8988T (cell line): ENCODE results near the gene DBF4.
A peak's percentile ranks its signal among the peaks of the same experiment; 100 is the strongest.
"Not testable (repeated sequence)": the region's sequence is repeated elsewhere in the genome, so short reads cannot be mapped to it uniquely, and the experiment has no call there.

Experiments used
- DNase-seq: peaks from one replicate; pipeline ENCODE4 v3.0.0; 2011

DBF4 gene

GRCh38 chr7:87882151-87882937 lies 6.1 kb downstream of the DBF4 start:
- no peak for DNase-seq

DNA sequence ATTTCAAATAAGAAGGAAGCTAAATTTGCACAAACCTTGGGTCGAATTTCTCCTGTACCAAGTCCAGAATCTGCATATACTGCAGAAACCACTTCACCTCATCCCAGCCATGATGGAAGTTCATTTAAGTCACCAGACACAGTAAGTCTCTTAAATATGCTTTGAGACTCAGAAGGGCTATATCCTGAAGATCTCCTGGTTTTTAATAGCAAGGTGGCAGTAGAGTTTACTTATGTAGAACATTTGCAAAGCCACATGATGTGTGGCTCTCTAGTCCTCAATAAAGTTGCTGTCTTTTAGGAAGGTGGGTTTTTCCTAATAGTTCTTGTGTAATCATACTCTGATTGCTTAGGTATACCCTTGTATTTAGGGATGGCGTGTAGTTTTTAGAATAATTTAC lies 8.7 kb downstream of the DBF4 start:
- no peak for DNase-seq

DNA sequence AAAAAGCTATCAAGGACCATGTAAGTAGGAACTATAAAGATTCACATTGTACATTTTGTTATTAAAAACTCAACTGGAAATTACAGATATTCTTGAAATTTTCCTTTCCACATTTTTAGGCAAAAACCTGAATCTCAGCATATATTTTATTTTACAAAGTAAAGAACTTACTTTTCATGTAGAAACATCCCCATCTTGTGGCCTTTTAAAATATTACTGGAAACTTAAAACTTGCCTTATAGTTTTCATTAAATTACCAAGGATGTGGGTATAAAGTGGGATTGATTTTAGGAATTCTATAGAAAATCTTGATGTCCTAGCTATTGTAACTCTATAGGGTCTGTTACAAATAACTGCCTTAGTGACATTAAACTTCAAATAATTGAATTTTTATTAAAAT lies 10.6 kb downstream of the DBF4 start:
- DNase-seq: no peak

DNA sequence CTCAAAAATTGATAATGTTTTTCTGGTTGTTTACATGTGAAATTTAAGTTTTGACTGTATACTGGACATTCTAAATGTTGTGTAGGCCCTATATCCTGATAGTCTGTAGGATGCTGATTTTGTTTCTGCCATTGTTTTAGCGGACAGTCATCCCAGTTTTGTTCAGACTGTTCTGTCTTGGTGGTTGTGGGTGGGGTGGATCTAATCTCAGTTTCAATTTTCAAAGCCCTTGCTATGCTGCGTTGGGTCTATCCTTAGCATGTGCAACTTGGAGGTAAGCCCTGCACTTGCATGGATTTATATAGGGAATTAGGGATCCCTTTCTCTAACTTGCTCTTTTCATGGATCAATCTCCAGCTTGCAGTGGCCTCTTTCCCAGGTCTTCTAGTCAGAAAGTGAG lies 19.1 kb downstream of the DBF4 start:
- DNase-seq: no peak

DNA sequence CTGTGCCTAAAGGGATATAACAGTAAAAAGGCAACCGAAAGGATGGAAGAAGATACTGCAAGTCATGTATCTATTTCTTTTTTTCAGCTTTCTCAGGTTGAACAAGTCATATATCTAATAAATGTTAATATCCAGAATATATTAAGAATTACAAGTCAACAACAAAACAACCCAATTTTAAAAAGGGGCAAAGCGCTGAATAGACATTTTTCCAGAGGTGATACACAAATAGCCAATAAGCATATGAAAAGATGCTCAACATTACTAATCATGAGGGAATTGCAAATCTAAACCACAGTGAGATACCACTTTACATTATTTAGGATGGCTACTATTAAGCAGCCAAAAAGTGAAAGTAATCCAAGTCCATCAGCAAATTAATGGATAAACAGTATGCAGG lies 23.0 kb downstream of the DBF4 start:
- DNase-seq: no peak

- DNase-seq: not testable (repeated sequence)
These were observed 31.0 kb downstream of the DBF4 start for GRCh38 chr7:87907136-87907906.

- DNase-seq: not testable (repeated sequence)
These were observed 32.5 kb downstream of the DBF4 start for GRCh38 chr7:87908814-87909213.

GRCh38 chr7:87912121-87912520 lies 35.8 kb downstream of the DBF4 start:
- DNase-seq: no peak

- no peak for DNase-seq
These were observed 42.4 kb downstream of the DBF4 start for GRCh38 chr7:87918740-87919139.

GRCh38 chr7:87919875-87920274 lies 43.6 kb downstream of the DBF4 start:
- DNase-seq: no peak

DNA sequence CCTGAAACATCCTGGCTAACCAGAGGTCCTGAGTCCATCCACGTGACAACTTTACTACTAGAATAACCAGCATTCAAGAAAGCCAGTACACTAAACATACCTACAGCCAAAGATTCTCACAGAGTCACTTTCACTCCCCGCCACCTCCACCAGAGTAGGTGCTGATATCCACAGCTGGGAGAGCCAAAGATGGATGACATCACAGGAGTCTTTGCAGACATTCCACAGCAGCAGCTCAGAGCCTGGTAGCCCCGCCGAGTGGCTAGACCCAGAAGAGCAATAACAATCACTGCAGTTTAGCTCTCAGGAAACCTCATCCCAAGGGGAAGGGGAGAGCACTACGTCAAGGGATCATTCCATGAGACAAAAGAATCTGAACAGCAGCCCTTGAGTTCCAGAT lies 44.3 kb downstream of the DBF4 start:
- DNase-seq: no peak

GRCh38 chr7:87922759-87923395 lies 46.6 kb downstream of the DBF4 start:
- not testable (repeated sequence) for DNase-seq

GRCh38 chr7:87926581-87927461 lies 50.5 kb downstream of the DBF4 start:
- no peak for DNase-seq

GRCh38 chr7:87933605-87933952 lies 57.3 kb downstream of the DBF4 start:
- no peak for DNase-seq

GRCh38 chr7:87933953-87934698 lies 57.8 kb downstream of the DBF4 start, which contains the start of gene ADAM22:
ADAM22 (plus strand) TSS chr7:87934251; CDS start chr7:87934466, 215 bp downstream.
- peak; percentile 48 for DNase-seq

GRCh38 chr7:87934699-87935383 lies 58.5 kb downstream of the DBF4 start:
- DNase-seq: no peak

GRCh38 chr7:87935384-87935706 lies 59.1 kb downstream of the DBF4 start:
- no peak for DNase-seq

DNA sequence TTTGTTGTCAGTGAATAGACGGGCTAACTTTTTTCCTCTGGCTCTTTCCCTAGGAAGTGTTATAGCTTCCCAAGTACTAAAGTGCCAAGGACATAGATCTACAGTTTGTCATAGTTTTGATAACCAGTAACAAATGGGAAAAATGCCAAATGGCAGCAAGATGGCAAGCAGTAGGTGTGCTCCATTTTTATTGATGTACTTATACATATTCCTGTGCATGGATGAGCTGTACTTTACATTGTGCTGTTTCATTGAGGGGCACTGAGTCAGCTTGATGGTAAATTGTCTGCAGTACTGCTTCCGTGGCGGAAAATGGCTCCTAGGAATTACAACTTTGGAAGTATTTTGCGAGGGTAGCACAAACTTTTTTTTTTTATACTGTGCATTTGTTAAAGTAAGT lies 64.8 kb downstream of the DBF4 start:
- no peak for DNase-seq

GRCh38 chr7:87944547-87944946 lies 68.3 kb downstream of the DBF4 start:
- no peak for DNase-seq

DNA sequence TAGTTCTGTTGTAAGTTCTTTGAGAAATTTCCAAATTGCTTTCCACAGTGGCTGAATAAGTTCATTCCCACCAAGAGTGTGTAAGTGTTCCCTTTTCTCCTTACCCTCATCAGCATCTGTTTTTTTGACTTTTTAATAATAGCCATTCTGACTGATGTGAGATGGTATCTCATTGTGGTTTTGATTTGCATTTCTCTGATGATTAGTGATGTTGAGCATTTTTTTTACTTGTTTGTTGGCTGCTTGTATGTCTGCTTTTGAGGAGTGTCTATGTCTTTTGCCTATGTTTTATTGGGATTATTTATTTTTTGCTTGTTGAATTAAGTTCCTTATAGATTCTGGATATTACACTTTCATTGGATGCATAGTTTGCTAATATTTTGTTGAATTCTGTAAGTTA lies 69.6 kb downstream of the DBF4 start:
- DNase-seq: not testable (repeated sequence)

GRCh38 chr7:87948371-87948770 lies 72.1 kb downstream of the DBF4 start:
- DNase-seq: no peak
